B cell (primary cell): Measurements from ENCODE around the gene CTNNA3. TPM values are rescaled to one million over a fixed set of nuclear protein-coding genes. Genes with fewer than 3 reads are reported as not detected.
"Not testable (repeated sequence)": the region's sequence is repeated elsewhere in the genome, so short reads cannot be mapped to it uniquely, and the experiment has no call there.

ENCODE experiments used
- ATAC-seq: fragments of 200-7000 bp; cut with Tn5 transposase; one replicate; pipeline ENCODE4 v1.10.0; 2021; ENCODE audit warnings: low read depth, mild to moderate bottlenecking, moderate number of reproducible peaks, moderate library complexity
- CTCF ChIA-PET: fragments of 350-600 bp; sonication (Branson Sonifier 250); formaldehyde crosslinking; loops from one replicate; lab custom pipeline; 2021; ENCODE audit warnings: antibody characterized with exemption, inconsistent platforms; lab: Charles Lee
- POLR2A ChIA-PET: fragments of 350-600 bp; sonication (Branson Sonifier 250); formaldehyde crosslinking; loops from one replicate; lab custom pipeline; 2021; ENCODE audit warnings: antibody characterized with exemption; lab: Charles Lee
- DNase-seq: peaks from one replicate; pipeline ENCODE4 v3.0.0; 2013
- H2AFZ ChIP-seq: 2 replicates; pipeline ENCODE4 v1.6.1; 2012; ENCODE audit warnings: mild to moderate bottlenecking, low read depth, low read length; ENCODE audit not compliant: insufficient read depth, poor library complexity, severe bottlenecking
- H3K27ac ChIP-seq, 2 donors: 1 replicate in 1 of 2; 2 replicates in 1 of 2; pipeline ENCODE4 v1.5.1; 2012 to 2013; ENCODE audit warnings: low read length in 2 of 2, mild to moderate bottlenecking in 2 of 2, moderate library complexity in 1 of 2
- H3K27me3 ChIP-seq, 4 experiments: fragments of 200-600 bp in 1 of 4; sonication (generic) in 1 of 4; replicated peaks in 1 of 4; 1 replicate in 2 of 4; 2 replicates in 2 of 4; pipeline versions ENCODE4 v1.6.1 to v1.7.0; 2013 to 2016; ENCODE audit warnings: low read length in 3 of 4, mild to moderate bottlenecking in 2 of 4, mixed read lengths in 1 of 4, moderate library complexity in 1 of 4; ENCODE audit not compliant: insufficient read depth in 4 of 4, control insufficient read depth in 3 of 4; ENCODE audit errors: control extremely low read depth in 1 of 4
- H3K36me3 ChIP-seq, 2 experiments: replicated peaks in 1 of 2; 1 replicate in 1 of 2; 2 replicates in 1 of 2; pipeline versions ENCODE4 v1.6.1 to v1.7.1; 2013; ENCODE audit warnings: low read length in 1 of 2; ENCODE audit not compliant: insufficient read depth in 2 of 2, control insufficient read depth in 1 of 2; ENCODE audit errors: control extremely low read depth in 1 of 2, extremely low read depth in 1 of 2
- H3K4me1 ChIP-seq, 2 donors: fragments of 200-600 bp in 1 of 2; sonication (generic) in 1 of 2; 1 replicate in 1 of 2; 2 replicates in 1 of 2; pipeline versions ENCODE4 v1.5.1 to v1.6.1; 2013 to 2017; ENCODE audit warnings: low read length in 2 of 2; ENCODE audit not compliant: control insufficient read depth in 2 of 2, insufficient read depth in 2 of 2
- H3K4me2 ChIP-seq: replicated peaks from 2 replicates; pipeline ENCODE3; 2012; ENCODE audit warnings: mild to moderate bottlenecking, low read depth, low read length; ENCODE audit not compliant: poor library complexity, severe bottlenecking
- H3K4me3 ChIP-seq, 5 experiments: fragments of 200-600 bp in 1 of 5; sonication (generic) in 1 of 5; 1 replicate in 3 of 5; 2 replicates in 2 of 5; pipeline versions ENCODE4 v1.5.1 to v1.7.0; 2011 to 2016; ENCODE audit warnings: low read length in 4 of 5, mild to moderate bottlenecking in 4 of 5, low read depth in 2 of 5, control low read depth in 1 of 5, moderate library complexity in 1 of 5; ENCODE audit not compliant: insufficient read depth in 1 of 5; ENCODE audit errors: control extremely low read depth in 1 of 5, extremely low read depth in 1 of 5
- H3K79me2 ChIP-seq: fragments of 200-600 bp; sonication (generic); one replicate; pipeline ENCODE4 v1.6.0; 2016; ENCODE audit warnings: low read length; ENCODE audit not compliant: control insufficient read depth, insufficient read depth
- H3K9ac ChIP-seq: fragments of 200-600 bp; sonication (generic); 2 replicates; pipeline ENCODE4 v1.6.1; 2017; ENCODE audit warnings: mild to moderate bottlenecking, low read length, moderate library complexity
- H3K9me3 ChIP-seq, 3 donors: one replicate each; pipeline versions ENCODE4 v1.6.1 to v1.7.1; 2013; ENCODE audit warnings: low read length in 2 of 3; ENCODE audit not compliant: control insufficient read depth in 2 of 3, insufficient read depth in 1 of 3; ENCODE audit errors: control extremely low read depth in 1 of 3
- H4K20me1 ChIP-seq: 2 replicates; pipeline ENCODE4 v1.6.0; 2012; ENCODE audit warnings: mild to moderate bottlenecking, low read length; ENCODE audit not compliant: insufficient read depth, control insufficient read depth, poor library complexity, severe bottlenecking
- H3K27ac Mint-ChIP-seq: one replicate; pipeline ENCODE4 v1.8.0; 2021; ENCODE audit warnings: mixed read lengths
- H3K27me3 Mint-ChIP-seq: one replicate; pipeline ENCODE4 v1.8.0; 2021; ENCODE audit warnings: mixed read lengths
- H3K4me1 Mint-ChIP-seq: one replicate; pipeline ENCODE4 v1.8.0; 2021; ENCODE audit warnings: mixed read lengths
- H3K4me3 Mint-ChIP-seq: one replicate; pipeline ENCODE4 v1.8.0; 2021; ENCODE audit warnings: mixed read lengths
- H3K9me3 Mint-ChIP-seq: one replicate; pipeline ENCODE4 v1.8.0; 2022; ENCODE audit warnings: mixed read lengths; ENCODE audit not compliant: insufficient read depth
- CTCF ChIP-seq: fragments of 200-600 bp; IDR thresholded peaks from one replicate; pipeline ENCODE4 v1.8.0; 2022; ENCODE audit warnings: antibody characterized with exemption, mild to moderate bottlenecking
- EZH2 ChIP-seq: IDR thresholded peaks from 2 replicates; pipeline ENCODE4 v1.6.1; 2012; ENCODE audit warnings: borderline replicate concordance, low read depth, mild to moderate bottlenecking, moderate library complexity, low read length; ENCODE audit not compliant: insufficient read depth, poor library complexity, severe bottlenecking
- WGBS: methylation state at CpG from one replicate; pipeline ENCODE4 v1.1.5; 2013; ENCODE audit warnings: missing lambda C conversion rate; ENCODE audit not compliant: insufficient coverage; 5-methylcytosine and 5-hydroxymethylcytosine counted together
- intact Hi-C: fragments of 100-400 bp; cut with micrococcal nuclease; formaldehyde crosslinking; loops from one replicate; pipeline ENCODE4 v1.10.0; 2022
- polyA plus RNA-seq: library from polyadenylated mRNA; depleted of rRNA; stranded (reverse); fragments of >200 nt; gene quantifications from 2 replicates; pipeline ENCODE4 v1.2.3, GENCODE V29; 2012
- total RNA-seq, 2 donors: library from RNA; stranded (reverse); fragments of 120-200 nt in 1 of 2; gene quantifications; 1 replicate in 1 of 2; 2 replicates in 1 of 2; pipeline versions ENCODE4 v1.2.3 to v1.2.4, GENCODE V29; 2013 to 2022

CTNNA3 gene
- total and polyA plus RNA-seq, 2 donors (not counting 1 experiment from before 2014, with no cell fraction given) = 0.01 TPM; not detected in 1

- Histone ChIP-seq H3K9ac (no peak overlapping the region), H3K4me1 (no peaks in the 10 kb centered on the region), H3K9me3 (no peaks in the 10 kb centered on the region), H3K27ac (no peak overlapping the region), H3K4me2 (no peak overlapping the region), H4K20me1 (no peaks in the 10 kb centered on the region), H3K79me2 (no peaks in the 10 kb centered on the region), H3K27me3 (no peaks in the 10 kb centered on the region), H3K36me3 (no peaks in the 10 kb centered on the region), H2AFZ (no peak overlapping the region), H3K4me3 (no peak overlapping the region)
- Mint-ChIP-seq H3K4me3 (no peak overlapping the region), H3K27me3 (no peaks in the 10 kb centered on the region), H3K27ac (no peak overlapping the region), H3K9me3 (no peaks in the 10 kb centered on the region), H3K4me1 (no peaks in the 10 kb centered on the region)
- intact Hi-C loops = no loop called here
- POLR2A ChIA-PET = no interaction called here
- DNase-seq (no peak), ATAC-seq (no peak)
- CTCF ChIA-PET = no interaction called here
- no peak for TF ChIP-seq EZH2
- TF ChIP-seq CTCF = no peak
- WGBS = no CpG with 5 or more reads among the region's 1 CpG
Observed at GRCh38 chr10:67211680-67212079, 484.3 kb downstream of the CTNNA3 start.

- H3K9me3 ChIP-seq, H3K4me1 ChIP-seq, CTCF ChIA-PET, H3K4me3 ChIP-seq, H3K36me3 ChIP-seq, ATAC-seq, intact Hi-C loops, H4K20me1 ChIP-seq, H3K27me3 ChIP-seq, H3K9me3 Mint-ChIP-seq, H3K9ac ChIP-seq, H3K27ac Mint-ChIP-seq, H3K79me2 ChIP-seq, H3K27ac ChIP-seq, POLR2A ChIA-PET, DNase-seq, H3K4me1 Mint-ChIP-seq, H3K27me3 Mint-ChIP-seq, H3K4me2 ChIP-seq, H3K4me3 Mint-ChIP-seq, H2AFZ ChIP-seq: not testable (repeated sequence)
- 100% methylated on average over 1 of the region's 6 CpGs for WGBS
Observed at GRCh38 chr10:67207923-67208322, 488.1 kb downstream of the CTNNA3 start.
